BE2C (cell line): ENCODE results near the gene USP40.

Source experiments
- DNase-seq: peaks from one replicate; pipeline ENCODE4 v3.0.0-alpha.2; 2020
- H3K27me3 ChIP-seq: fragments of 250-450 bp; sonication (Bioruptor Pico); 2 replicates; pipeline ENCODE4 v1.5.1; 2020; ENCODE audit warnings: mild to moderate bottlenecking
- H3K36me3 ChIP-seq: fragments of 250-450 bp; sonication (Bioruptor Pico); 2 replicates; pipeline ENCODE4 v1.5.1; 2020; ENCODE audit warnings: mild to moderate bottlenecking
- H3K4me1 ChIP-seq: fragments of 250-450 bp; sonication (Bioruptor Pico); 2 replicates; pipeline ENCODE4 v1.5.1; 2020
- H3K4me3 ChIP-seq: 2 replicates; pipeline ENCODE4 v1.5.1; 2011; ENCODE audit warnings: low read depth, low read length
- H3K9me3 ChIP-seq: fragments of 250-450 bp; sonication (Bioruptor Pico); 2 replicates; pipeline ENCODE4 v1.5.1; 2020
- TF ChIP-seq, protein P1 (sequence below): IDR thresholded peaks from 2 replicates; pipeline ENCODE4 v1.5.1; 2012; ENCODE audit warnings: mild to moderate bottlenecking, low read depth, low read length

The USP40 gene

GRCh38 chr2:233462826-233463470, 103.6 kb downstream of the USP40 start:
- TF ChIP-seq, protein P1, sequence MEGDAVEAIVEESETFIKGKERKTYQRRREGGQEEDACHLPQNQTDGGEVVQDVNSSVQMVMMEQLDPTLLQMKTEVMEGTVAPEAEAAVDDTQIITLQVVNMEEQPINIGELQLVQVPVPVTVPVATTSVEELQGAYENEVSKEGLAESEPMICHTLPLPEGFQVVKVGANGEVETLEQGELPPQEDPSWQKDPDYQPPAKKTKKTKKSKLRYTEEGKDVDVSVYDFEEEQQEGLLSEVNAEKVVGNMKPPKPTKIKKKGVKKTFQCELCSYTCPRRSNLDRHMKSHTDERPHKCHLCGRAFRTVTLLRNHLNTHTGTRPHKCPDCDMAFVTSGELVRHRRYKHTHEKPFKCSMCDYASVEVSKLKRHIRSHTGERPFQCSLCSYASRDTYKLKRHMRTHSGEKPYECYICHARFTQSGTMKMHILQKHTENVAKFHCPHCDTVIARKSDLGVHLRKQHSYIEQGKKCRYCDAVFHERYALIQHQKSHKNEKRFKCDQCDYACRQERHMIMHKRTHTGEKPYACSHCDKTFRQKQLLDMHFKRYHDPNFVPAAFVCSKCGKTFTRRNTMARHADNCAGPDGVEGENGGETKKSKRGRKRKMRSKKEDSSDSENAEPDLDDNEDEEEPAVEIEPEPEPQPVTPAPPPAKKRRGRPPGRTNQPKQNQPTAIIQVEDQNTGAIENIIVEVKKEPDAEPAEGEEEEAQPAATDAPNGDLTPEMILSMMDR: no peak
- DNase-seq: peak; percentile 2
- Histone ChIP-seq H3K36me3 (peaks cover 43% of the 10 kb centered on the region), H3K9me3 (no peaks in the 10 kb centered on the region), H3K4me1 (no peaks in the 10 kb centered on the region), H3K27me3 (no peaks in the 10 kb centered on the region), H3K4me3 (no peak overlapping the region)

DNA sequence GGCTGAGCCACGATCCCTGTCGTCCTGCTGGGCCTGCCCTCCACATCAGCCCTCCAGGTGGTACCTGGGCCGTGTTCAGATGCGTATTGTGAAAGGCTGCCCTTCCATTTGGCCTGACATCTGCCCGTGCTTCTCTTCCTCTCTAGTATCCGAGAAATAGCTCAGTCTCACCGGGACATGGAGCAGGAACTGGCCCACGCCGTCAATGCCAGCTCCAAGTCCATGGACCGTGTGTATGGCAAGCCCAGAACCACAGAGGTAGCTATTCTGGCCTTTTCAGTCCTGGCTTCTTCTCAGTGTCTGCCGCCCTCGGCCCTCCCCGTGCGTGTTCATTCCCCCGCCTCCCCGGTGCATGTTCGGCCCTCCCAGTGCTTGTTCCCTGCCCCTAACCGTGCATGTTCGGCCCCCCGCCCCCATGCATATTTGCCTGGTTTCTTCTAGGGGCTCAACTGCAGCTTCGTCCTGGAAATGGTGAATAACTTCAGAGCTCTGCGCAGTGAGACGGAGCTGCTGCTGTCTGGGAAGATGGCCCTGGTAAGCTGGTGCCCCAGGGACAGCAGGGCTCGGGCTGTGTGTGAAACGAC, 104.3 kb downstream of the USP40 start:
- TF ChIP-seq, protein P1: no peak
- no peaks in the 10 kb centered on the region for H3K9me3 ChIP-seq
- no peaks in the 10 kb centered on the region for H3K4me1 ChIP-seq
- no peak overlapping the region for H3K4me3 ChIP-seq
- no peaks in the 10 kb centered on the region for H3K27me3 ChIP-seq
- peak; percentile 7 for DNase-seq
- H3K36me3 ChIP-seq: peaks cover 43% of the 10 kb centered on the region

GRCh38 chr2:233461481-233461891, 105.1 kb downstream of the USP40 start:
- Histone ChIP-seq H3K27me3 (no peaks in the 10 kb centered on the region), H3K4me1 (no peaks in the 10 kb centered on the region), H3K36me3 (peaks cover 37% of the 10 kb centered on the region), H3K4me3 (no peak overlapping the region), H3K9me3 (no peaks in the 10 kb centered on the region)
- TF ChIP-seq, protein P1: no peak
- DNase-seq: peak; percentile 6

DNA sequence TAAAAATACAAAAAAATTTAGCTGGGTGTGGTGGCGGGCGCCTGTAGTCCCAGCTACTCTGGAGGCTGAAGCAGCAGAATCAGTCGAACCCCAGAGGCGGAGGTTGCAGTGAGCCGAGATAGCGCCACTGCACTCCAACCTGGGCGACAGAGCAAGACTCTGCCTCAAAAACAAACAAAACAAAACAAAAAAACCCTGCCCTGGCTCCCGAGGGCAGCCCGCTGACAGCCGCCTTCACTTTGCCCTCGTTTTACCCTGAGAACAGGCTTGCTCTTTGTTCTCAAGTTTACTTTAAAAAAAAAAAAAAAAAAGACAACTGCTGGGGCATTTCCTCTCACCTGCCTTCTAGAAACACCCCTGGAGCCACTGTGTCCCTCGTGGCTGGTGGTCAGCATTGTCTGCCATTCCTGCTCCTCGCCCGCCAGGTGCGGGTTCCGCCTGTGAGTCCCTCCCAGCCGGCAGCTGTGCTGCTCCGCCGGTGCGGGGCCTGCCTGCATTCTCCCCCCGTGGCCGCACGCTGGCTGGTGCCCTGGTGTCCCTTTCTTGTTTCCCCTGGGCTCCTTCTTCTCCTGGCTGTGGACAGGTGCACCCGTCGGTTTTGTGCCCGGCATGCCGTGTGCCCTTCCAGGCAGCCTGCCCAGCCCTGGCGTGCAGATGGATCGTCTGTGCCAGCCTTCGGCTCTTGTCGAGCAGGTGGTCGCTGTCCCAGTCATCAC, 105.7 kb downstream of the USP40 start:
- Histone ChIP-seq H3K4me3 (no peak overlapping the region), H3K9me3 (no peaks in the 10 kb centered on the region), H3K27me3 (no peaks in the 10 kb centered on the region), H3K4me1 (no peaks in the 10 kb centered on the region), H3K36me3 (peaks cover 31% of the 10 kb centered on the region)
- TF ChIP-seq, protein P1: no peak
- peak; percentile 7 for DNase-seq

DNA sequence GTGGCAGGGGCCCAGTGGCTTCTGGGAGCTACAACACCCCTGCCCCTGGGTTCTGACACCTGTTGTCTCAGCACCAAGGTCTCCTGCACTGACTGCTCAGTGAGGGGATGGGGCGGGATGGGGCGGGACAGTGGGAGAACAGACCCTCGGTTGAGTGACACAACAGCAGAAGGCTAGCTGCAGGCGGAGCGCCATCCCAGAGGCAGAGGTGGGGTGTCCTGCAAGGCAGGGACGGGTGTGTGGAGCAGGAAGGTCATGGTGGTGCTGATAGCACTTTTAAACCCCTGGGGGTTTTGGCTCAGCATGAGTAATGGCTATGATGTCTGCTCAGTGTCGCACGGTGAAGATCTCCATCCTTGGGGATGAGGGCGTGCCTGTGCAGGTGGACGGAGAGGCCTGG, 107.2 kb downstream of the USP40 start:
- no peak for DNase-seq
- Histone ChIP-seq H3K4me3 (no peak overlapping the region), H3K4me1 (no peaks in the 10 kb centered on the region), H3K9me3 (no peaks in the 10 kb centered on the region), H3K27me3 (no peaks in the 10 kb centered on the region), H3K36me3 (peaks cover 32% of the 10 kb centered on the region)
- TF ChIP-seq, protein P1: no peak

DNA sequence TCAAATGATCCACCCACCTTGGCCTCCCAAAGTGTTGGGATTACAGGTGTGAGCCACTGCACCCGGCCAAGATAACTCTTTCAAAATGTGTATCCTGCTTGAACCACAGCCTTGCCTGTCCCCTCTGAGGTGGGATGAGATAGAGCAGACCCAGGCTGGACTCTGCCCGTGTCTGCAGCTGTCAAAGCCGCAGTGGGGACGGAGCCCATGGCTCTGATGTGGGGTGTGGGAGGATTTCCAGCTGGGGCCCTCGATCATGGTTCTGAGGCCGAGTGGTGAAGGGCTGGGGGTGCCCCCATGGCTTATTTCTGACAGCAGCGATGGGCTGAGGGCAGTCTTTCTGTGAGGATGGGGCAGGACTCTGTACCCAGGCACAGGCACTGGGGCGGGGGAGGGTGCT, 107.8 kb downstream of the USP40 start:
- H3K36me3 ChIP-seq: peaks cover 28% of the 10 kb centered on the region
- H3K4me3 ChIP-seq: no peak overlapping the region
- H3K4me1 ChIP-seq: no peaks in the 10 kb centered on the region
- DNase-seq: no peak
- no peaks in the 10 kb centered on the region for H3K27me3 ChIP-seq
- no peaks in the 10 kb centered on the region for H3K9me3 ChIP-seq
- TF ChIP-seq, protein P1: no peak
